ENCODE measurements around the gene CEP164.
"Not testable (repeated sequence)": the region's sequence is repeated elsewhere in the genome, so short reads cannot be mapped to it uniquely, and the experiment has no call there.

CEP164 gene

DNA sequence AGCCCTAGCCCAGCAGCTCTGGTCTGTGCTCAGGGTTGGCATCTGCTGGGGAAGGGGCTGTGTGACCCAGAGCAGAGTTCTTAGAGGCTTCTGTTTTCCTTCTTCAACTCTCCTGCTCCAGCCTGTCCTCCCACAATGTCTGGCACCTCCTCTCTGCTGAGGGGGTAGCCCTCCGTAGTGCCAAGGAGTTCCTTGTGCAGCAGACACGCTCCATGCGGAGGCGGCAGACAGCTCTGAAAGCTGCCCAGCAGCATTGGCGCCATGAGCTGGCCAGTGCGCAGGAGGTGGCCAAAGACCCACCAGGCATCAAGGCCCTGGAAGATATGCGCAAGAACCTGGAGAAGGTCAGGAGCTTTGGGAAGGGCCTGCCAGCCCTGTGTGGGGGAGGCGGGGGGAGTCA lies 69.3 kb downstream of the CEP164 start:
- no peak for DNase-seq (ENCODE audit: low read depth)

DNA sequence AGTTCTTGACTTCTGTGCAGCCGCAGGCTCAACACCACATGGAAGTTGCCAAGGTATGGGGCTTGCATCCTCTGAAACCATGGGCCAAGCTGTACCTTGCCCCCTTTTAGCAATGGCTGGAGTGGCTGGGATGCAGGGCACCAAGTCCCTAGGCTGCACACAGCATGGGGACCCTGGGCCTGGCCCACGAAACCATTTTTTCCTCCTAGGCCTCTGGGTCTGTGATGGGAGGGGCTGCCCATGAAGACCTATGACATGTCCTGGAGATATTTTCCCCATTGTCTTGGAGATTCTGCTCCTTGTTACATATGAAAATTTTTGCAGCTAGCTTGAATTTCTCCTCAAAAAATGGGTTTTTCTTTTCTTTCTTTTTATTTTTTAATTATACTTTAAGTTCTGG lies 71.0 kb downstream of the CEP164 start:
- not testable (repeated sequence) for DNase-seq (ENCODE audit: low read depth)

GRCh38 chr11:117399100-117399840 lies 71.6 kb downstream of the CEP164 start:
- not testable (repeated sequence) for DNase-seq (ENCODE audit: low read depth)

- DNase-seq (ENCODE audit: low read depth) = not testable (repeated sequence)
Observed at GRCh38 chr11:117405898-117406297, 78.2 kb downstream of the CEP164 start.

GRCh38 chr11:117407016-117407415 lies 79.4 kb downstream of the CEP164 start:
- no peak for DNase-seq (ENCODE audit: low read depth)

DNA sequence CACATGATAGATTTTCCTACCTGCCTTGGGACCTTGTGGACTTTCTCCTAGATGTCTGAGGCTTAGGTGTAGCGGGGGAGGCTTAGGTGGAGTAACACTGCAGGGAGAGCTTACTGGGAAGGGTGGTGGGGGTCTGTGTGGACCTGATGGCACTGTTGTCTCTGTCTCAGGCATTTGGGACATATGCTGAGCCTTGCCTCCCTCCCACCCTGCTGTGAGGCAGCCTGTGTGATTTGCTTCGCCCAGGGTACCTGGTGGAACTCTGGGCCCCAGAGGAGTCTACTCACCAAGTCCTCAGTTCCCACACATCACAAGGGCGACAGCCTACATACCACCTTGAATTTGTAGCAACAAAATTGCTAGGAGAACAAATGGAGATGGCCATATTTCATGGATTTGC lies 80.7 kb downstream of the CEP164 start:
- DNase-seq (ENCODE audit: low read depth) = no peak

GRCh38 chr11:117409511-117409910 lies 81.9 kb downstream of the CEP164 start:
- no peak for DNase-seq (ENCODE audit: low read depth)

GRCh38 chr11:117410238-117410637 lies 82.6 kb downstream of the CEP164 start:
- DNase-seq (ENCODE audit: low read depth) = no peak

GRCh38 chr11:117410861-117411710 lies 83.4 kb downstream of the CEP164 start:
- no peak for DNase-seq (ENCODE audit: low read depth)

DNA sequence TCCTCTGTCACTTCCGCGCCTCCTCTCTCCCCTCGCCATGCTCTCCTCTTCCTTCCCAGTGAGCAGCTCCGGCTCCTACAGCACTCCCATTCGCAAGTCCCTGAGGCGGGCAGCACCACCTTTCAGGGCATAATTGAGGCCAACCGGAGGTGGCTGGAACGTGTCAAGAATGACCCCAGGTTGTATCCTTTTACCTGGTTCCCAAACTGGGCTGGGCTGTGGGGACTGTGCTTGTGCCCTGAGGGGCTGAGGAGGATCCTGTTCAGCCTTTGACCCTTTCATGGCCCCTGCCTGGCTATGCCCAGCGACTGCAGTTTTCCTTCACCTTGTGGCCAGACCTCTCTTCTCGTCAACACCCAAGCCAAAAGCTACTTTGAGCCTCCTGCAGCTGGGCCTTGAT lies 84.1 kb downstream of the CEP164 start:
- no peak for DNase-seq (ENCODE audit: low read depth)

- DNase-seq (ENCODE audit: low read depth) = no peak
Observed at GRCh38 chr11:117412176-117412575, 84.5 kb downstream of the CEP164 start.

GRCh38 chr11:117412653-117413275 lies 85.1 kb downstream of the CEP164 start:
- DNase-seq (ENCODE audit: low read depth) = no peak

- DNase-seq (ENCODE audit: low read depth) = no peak
Observed at GRCh38 chr11:117413616-117414015, 86.0 kb downstream of the CEP164 start.

DNA sequence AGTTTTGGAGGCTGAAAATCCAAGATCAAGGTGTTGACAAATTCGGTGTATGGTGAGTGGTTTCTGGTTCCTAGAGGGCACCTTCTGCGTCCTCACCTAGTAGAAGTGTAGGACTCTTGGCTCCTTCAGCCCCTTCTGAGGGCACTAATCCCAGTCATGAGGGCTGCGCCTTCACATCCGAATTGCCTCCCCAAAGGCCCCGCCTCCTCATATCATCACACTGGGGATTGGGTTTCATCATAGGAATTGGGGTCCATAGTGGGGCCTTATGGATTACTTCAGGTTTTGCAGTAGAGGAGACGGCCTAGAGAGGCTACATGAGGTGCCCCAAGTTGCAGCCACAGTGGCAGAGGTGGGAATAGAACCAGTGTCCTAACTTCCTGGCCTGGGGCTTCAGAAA lies 87.1 kb downstream of the CEP164 start:
- no peak for DNase-seq (ENCODE audit: low read depth)

DNA sequence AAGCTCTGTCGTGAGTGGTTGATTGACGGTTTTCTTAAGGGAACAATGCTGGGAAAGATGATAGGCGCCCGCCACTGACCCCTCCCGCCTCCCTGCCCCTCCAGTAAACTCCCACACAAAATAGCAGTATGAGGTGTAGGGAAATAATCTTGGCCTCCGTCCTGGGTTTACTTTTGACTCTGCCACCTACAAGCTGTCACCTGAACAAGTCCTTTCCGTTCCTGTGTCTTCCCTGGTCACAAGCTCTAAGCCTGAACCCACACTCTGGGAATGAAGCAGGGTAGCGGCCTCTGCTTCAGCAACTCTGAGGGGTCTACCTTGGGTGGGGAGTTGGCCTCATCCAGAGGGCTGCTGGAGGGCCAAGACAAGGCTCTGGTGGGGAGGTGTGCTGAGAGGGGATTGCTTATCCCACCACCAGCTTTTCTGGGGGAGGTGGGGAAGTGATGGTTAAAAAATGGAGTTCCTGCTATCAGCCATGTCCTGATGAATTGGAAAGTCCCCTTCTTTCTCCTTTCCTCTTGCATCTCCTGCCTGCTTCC lies 87.8 kb downstream of the CEP164 start:
- no peak for DNase-seq (ENCODE audit: low read depth)

DNA sequence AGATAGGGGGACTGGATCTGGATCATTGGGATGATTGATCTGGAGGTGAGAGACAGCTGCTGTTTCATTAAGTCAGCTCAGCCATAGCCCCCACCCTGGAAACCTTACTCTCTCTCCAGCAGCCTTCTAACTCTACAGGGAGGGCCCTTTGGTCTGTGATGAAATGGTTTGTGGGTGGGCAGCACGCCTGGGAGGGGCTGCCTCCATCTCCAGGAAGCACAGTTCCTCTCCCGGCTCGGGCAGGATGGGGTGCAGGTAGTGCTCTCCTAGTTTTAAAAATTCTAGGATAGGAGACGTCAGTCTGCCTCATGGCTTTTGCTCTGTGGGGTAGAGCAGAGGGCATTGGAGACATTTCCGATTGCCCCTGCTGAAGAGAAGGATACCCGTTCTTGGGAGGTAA lies 89.7 kb downstream of the CEP164 start:
- DNase-seq (ENCODE audit: low read depth) = no peak

DNA sequence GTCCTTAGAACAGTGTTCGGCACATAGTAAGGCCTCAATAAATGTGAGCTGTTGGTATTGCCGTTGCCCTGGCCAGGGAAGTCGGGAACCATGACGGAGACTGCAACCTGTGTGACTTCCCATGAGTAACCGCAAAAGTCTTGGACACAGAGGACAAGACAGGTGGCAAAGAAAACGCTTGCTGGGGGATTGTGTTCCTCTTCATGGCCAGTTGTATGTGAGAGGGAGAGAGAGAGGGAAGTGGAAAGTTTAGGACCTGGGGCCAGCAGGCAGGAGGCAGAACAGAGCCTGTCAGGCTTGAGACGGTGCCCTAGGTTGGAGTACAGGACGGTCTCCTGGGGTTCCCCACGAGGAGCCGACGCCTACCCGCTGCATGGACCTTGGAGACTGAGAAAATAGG lies 90.2 kb downstream of the CEP164 start:
- no peak for DNase-seq (ENCODE audit: low read depth)

DNA sequence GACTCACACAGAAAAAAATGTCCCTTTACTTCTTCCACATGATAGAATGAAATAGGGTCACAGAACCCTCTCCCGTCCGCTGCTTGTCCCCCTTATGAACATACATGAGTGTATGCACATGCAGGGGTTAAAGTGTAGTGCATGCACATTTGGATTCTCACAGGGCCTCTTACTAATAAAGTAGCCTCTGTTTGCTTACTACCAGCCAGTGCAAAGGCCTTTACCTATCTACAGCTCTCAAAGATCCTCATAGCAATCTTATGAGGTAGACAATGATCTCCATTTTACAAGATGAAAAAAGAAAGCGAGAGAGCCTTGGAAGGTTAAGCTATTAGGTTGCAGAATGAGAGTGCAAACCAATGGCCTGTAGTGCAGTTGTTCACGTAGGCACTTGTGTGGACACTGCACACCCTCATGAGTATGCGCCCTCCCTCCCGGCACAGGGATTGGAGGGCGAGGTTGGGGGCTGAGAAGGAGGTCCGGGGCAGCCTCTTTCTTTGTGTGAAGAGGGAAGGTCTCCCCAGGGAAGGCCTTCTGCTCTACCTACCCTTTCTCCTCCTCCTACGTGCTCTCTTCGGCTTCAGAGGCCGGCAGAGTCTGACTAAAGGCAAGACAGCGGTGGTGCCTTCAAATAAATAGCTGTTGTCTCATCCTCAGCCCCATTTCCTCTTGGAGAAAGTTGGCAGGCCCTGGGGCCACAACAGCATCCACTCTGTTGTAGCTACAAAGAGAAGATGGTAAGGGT lies 91.3 kb downstream of the CEP164 start:
- no peak for DNase-seq (ENCODE audit: low read depth)

DNA sequence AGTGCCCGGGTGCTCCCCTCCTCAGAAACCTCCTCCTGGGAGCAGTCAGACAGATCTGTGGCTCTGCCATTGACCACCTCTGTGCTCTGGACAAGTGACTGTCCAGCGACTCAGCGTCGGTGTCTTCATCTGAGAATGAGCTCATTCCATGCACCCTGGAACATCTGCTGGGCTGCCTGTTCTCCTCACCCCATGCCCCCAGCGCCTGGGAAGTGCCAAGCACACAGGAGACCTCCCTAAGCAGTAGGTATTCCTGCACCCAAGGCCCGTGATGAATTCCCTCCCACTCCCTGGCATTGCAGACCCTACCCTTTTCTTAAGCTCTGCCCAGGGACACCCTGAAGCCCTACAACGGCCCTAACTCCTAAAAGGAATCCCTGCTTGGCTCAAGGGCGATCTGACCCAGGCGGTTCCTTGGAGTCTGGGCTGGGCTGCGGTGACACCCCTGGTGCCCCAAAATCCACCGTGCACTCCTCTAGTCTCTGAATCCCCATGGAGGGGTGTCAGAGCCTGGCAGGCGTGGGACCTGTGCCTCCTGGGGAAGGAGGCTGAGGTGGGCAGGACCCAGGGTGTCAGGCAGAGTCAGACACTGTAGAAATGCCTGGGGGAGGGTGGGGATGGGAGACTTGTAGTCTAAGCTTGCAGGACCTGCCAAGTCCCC lies 92.0 kb downstream of the CEP164 start:
- no peak for DNase-seq (ENCODE audit: low read depth)

GRCh38 chr11:117420143-117420485 lies 92.5 kb downstream of the CEP164 start:
- DNase-seq (ENCODE audit: low read depth) = no peak

DNA sequence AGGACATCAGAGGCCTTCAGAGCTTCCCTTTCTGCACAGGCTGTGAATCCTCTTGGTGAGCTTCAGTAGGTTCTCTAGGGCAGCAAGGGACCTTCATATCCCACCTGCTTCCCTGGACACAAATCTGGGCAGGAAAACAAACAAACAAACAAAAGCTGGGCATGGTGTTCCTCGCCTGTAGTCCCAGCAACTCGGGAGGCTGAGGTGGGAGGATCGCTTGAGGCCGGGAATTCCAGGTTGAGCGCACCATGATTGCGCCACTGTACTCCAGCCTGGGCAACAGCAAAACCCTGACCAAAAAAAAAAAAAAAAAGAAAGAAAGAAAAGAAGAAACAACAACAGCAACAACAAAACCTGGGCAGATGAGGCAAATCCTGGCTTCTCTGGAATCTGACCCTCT lies 92.9 kb downstream of the CEP164 start:
- DNase-seq (ENCODE audit: low read depth) = no peak

DNA sequence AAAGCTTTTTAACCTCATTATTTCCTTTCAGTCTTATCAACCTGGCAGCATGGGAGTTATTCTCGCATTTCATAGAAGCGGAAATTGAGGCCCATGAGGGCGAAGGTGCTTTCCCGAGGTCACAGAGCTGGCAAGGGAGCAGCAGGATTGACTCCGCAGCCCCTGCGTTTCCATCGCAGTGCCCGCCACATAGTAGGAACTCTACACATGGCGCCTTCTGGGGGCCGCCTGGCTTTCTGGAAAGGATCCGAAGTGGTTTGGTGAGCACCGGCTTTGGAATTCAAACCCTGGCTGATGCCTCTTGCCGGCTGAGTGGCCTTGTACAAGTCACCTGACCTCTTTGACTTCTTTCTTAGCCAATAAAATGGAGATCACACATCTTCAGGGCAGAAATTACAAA lies 93.4 kb downstream of the CEP164 start:
- no peak for DNase-seq (ENCODE audit: low read depth)

Data from activated T-cell treated with anti-CD3 and anti-CD28 coated beads for 1 hour (primary cell).